GM18873 (cell line): ENCODE results near the gene BACE2.
"Not testable (repeated sequence)": the region's sequence is repeated elsewhere in the genome, so short reads cannot be mapped to it uniquely, and the experiment has no call there.

Experiments
- ATAC-seq: cut with Tn5 transposase; IDR thresholded peaks from one replicate; pipeline ENCODE4 v1.9.1; 2021; ENCODE audit warnings: mild to moderate bottlenecking, moderate library complexity, moderate number of reproducible peaks; ENCODE audit not compliant: unreplicated experiment, low FRiP score

BACE2 gene

DNA sequence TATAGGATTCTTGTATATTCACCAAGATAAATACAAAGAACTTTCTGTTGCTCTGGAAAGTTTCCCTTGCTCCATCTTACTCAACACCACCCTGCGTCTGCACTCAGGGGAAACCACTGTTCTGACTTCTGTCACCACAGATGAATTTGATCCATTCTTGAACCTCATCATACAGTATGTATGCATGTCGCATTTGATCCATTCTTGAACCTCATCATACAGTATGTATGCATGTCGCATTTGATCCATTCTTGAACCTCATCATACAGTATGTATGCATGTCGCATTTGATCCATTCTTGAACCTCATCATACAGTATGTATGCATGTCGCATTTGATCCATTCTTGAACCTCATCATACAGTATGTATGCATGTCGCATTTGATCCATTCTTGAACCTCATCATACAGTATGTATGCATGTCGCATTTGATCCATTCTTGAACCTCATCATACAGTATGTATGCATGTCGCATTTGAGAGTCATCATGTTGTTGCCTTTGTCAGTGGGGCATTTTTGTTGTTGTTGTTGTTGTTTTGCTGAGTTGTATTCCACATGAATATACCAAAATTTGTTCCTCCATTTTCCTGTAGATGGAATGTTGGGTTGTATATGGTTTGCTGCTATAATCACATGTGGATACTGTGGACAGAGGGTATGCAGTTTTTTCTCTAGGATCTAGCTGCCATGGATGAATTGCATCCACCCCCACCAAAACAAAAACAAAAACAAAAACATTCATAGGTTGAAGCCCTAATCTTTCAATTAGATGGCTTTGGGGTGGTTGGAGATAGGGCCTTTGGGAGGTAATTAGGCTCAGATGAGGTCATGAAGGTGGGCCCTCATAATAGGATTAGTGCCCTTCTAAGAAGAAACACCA is 145.6 kb downstream of the BACE2 start:
- ATAC-seq: not testable (repeated sequence)

DNA sequence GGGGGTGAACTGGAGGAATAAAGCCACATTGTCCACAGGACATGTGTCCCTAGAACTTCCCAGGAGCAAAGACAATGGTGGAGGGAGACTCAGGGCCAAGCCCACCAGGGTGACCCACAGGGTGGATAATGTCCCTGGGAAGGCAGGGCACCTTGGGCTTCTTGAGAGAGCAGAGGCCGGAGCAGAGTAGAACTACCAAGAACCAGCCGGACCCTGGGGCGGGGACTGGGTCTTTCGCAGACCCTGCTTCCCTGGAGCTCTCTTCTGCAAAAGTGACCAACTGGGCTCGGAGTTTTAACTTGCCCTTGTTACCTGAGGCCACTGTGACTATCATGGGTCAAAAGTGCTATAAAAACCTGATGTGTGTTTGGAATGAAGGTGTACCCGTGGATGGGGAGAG is 147.8 kb downstream of the BACE2 start:
- no peak for ATAC-seq

DNA sequence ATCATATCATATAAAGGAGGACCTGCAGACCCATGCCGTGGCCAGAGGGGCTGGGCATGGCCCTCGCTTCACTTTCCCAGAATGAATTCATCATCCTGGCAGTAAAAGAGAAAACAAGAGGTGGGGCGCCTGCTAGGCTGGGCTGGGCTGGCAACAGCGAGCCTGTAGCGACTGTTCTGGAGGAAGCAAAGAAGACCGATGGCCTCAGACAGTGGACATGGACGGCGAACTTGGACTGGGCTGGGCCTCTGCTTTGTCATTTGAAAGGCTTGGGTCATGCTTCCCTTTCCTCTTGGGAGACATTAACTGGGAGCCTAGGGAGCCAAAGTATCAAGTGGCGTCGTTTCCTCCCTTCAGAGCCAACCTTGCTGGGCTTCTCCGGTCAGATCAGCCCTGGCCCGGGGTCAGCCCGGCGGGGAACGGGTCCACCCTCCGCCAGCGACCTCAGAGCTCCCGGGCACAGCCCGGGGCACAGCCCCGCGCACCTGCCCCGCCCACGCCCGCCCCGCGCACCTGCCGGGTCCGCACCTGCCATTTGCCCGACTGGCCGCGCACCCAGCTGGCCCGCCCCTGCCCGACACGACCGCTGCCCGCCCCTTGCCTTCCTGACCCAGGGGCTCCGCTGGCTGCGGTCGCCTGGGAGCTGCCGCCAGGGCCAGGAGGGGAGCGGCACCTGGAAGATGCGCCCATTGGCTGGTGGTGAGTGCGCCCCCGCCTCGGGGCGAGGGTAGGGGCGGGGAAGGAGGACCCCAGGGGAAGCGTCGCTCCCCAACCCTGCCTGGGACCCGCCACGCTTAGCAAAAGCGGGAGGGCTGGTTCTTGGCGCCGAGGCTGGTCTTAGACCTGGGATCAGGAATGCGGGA is 148.5 kb downstream of the BACE2 start, which contains the start of gene FAM3B:
FAM3B (plus strand) TSS at position 602 of the 863 bp plus-strand sequence; CDS start at position 681, 79 bp downstream.
- ATAC-seq: no peak

DNA sequence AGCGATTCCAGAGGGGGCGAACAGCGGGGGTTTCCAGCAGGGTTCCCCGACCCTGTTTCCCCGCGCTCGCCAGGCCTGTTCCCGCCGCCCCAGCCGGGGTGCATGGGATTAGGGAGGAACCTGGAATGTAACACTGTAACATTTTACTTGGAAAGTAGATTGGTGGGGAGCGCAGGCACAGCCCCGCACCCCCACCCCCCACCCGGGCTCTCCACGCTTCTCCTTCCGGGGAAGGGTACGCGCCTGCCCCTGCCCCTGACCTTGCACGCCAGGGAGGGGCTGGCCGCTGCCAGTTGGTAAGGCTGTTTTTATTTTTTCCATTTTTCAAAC is 149.1 kb downstream of the BACE2 start:
- ATAC-seq: no peak

DNA sequence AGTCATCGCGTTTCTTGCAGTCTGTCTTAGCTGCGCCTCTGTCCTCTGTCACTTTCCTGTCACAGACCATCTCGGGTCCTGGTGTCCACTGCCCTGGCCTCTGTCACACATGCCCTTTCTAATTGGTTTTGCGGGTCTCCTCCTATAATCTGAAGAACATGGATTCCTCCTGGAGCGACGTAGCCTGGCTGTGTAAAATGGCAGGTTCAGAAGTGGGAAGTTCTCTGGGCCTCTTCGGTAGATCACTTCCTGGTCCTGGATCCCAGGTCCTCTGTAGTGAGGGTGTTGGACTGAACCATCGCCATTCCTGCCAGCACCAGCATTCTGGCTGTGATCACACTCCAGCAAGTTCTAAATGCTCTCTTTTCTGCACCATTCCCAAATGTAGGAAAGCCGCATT is 149.5 kb downstream of the BACE2 start:
- no peak for ATAC-seq

DNA sequence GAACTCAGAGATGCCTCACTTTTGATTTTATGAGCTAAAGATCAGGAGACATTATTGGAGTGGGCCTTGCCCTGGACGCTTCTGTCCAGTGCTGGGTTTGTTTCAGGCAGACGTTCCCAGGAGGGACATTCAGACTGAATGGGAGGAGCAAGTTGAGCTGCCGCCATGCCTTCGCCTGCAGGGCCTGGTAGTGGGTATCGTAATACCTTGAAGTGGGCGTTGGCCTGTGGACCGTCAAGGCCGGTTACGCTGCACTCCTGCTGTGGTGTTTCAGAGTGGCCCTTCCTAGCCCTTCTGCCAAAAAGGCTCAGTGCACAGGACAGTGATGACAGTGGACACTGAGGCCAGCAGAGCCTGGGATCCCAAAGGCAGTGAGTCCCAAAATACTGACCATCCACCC is 150.3 kb downstream of the BACE2 start:
- ATAC-seq: no peak

DNA sequence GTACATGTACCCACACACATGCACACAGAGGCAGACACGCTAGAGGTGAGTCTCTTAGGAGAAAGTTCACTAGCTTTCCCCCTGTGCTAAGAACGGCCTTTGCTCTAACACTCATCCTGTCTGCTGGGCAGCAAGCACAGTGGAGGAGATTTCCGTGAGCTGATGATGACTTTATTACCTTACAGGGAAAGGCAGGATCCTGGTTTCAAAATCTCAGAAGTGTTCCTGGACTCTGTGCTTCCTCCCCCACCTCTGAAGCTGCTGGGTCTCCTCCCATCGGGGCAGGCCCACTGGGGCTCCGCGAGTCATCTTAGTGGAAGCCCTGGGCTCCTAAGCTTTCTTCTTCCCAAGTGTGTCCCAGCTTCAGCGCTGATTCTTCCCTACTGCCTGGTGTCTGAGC is 151.3 kb downstream of the BACE2 start:
- ATAC-seq: no peak

DNA sequence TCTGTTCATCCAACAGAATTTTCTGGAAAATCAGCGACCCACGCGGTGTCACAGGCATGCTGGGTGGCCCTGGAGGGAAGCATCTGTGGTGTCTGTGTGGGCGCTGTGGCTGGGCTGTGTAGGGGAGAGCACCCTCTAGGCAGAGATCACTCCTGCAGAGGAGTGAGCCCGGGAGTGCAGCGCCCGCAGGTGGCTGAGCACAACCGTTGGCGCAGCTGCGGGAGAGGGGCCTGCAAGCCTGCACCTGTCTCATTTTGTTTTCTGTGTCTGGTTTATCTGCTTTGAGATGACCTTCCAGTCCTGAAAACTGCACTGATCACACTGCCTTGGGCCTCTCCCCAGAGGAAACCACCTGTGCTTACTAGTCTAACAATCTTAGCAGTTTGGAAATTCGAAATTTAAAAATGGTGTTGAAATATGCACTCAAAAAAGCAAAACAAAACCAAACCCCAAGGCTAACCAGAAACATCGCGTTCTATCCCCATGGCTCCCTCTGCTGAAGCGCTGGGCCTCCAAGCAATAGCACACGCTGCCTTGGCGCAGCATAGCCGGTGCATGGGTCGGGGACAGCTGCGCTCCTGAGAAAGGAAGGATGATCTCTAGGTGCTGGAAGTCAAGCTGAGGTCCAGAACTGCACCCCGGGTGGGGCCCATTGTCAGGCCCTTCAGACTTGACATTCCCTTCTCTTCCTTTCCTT is 153.4 kb downstream of the BACE2 start:
- no peak for ATAC-seq

DNA sequence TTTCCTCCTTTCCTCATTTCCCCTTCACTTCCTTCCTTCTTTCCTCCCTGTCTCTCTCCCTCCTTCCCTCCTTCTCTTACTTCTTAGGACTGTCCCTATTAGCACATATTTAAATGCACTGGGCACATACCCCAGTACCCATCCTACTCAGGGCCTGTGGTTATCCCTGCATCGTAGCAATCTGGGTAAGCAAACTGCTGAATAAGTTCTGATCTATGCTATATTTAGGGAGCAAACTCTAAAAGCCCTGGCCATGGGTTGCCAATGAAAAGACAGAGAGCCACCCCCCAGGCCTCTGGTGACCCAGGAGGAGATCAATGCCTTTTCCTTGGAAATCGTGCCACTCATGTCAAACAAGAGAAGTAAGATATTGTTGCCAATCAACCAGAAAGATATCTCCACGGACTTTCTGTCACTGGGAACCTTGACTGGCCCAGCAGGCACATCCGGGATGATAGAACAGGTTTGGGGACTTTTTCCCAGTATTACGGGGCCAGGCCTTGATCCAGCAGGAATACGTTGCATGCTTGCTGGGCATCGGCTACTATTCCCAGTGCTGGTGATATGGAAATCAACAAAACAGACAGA is 154.0 kb downstream of the BACE2 start:
- no peak for ATAC-seq

DNA sequence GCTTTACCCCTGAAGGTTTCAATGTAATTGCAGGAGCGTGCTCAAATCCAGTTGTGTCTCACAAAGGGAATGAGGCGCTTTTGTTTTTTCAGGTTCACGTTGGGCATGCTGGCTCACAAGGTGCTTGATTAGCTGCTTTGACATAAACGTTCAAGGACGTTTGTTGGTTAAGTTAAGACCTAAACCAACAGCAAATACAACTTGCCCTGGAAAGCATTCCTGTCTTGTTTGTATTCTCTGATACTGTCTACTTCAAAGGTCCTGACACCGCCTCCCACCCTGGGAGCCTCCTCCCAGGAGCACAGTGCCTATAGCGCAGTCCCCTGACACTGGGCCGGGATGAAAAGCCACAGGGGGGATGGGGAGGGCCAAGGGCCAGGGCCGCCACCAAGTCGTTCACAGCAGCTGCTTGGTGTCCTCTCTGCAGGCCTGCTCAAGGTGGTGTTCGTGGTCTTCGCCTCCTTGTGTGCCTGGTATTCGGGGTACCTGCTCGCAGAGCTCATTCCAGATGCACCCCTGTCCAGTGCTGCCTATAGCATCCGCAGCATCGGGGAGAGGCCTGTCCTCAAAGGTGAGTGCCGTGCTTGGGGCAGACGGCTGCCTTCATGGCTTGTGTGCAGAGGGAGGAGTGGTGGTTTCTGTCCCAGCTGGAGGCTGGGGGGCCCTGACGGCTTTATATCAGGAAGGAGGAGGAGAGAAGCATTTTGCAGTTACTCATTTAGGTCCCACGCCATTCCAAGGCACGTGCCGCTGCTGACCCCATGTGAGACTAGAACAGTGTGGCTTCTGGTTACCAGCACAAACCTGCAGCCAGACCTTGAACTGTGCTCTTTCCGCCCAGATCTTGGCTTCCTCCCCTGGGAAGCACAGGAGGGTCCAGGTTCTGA is 154.8 kb downstream of the BACE2 start:
- ATAC-seq: no peak

DNA sequence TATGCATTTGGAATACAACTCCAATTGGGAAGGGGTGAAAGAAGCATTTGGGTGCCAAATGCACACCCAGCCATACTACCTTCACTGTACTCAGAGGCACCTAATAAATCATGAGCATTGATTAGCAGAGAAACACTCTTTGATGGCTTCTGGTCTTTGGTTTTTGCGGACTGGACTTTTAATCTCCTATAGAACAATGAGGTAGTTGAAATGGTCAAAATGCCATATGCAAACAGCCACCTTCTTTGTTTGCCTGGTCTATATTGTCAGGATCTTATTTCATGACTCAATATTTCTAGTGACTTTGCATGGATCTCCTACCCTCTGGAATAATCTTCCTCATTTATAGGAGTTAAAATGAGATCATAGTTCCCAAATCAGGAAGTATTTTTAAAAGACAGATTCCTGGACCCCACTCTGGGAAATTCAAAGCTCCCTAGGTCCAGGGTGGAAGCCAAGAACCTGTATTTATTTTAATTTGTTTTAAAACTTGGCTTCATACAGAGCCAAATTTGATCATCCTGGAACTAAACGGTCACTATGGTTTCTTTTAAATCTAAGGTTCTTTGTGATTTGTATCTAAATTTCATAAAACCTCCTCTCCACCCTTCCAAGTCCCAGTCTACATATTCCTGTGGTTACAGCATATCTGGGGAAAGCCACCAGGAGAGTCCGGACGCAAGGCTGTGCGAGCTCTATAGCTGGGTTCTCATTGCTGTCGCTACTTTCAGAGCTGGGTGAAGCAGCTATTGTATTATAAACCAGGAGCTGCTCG is 157.4 kb downstream of the BACE2 start:
- ATAC-seq: no peak

DNA sequence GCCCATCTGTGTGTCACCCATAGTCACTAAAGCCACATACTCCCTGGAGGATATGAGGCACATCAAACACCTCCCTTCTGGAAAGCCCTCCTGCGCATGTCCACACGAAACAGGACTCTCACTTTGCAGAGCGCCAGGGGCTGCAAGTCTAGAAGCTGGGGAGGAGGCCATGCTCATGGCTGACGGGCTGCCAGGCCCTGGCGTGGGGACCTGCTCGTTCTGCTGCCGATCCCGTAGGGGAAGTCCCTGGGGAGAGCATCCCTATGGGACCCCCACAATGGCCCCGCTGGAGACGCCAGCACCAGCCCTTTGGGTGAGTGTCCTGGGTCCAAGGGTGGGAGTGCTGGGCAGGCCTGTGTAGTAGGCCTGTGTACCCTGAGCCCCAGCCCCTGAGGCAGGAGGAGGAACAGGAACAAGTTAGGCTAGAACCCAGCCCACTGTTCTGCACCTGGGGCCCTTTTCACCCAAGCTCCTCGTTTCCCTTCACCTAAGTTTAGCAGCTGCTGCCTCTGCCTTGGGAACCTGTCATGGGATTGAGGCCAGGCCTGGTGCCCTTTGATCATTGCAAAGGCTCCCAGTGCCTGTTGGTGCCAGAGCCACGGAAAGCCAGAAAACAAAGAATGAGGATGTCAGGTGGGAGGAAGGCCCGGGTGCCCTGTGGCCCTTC is 158.6 kb downstream of the BACE2 start:
- ATAC-seq: no peak

DNA sequence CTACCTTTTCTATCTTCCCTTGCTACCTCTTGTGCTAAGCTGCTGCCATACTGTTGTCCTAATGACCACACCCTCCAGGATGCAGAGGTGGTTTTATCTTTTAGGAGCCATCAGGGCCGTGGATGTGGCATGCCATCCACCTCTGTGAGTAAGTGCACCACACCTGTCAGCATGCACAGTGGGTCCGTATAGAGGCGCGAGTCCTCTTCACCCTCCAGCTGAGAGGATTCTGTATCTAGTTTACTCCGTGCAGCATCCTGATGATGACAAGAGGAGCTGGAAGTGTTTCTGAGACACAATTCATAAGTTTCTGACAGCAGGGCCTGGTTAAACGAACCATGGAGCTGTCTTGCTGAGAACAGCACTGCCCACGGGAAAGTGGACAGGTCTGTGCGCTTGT is 159.8 kb downstream of the BACE2 start:
- no peak for ATAC-seq

DNA sequence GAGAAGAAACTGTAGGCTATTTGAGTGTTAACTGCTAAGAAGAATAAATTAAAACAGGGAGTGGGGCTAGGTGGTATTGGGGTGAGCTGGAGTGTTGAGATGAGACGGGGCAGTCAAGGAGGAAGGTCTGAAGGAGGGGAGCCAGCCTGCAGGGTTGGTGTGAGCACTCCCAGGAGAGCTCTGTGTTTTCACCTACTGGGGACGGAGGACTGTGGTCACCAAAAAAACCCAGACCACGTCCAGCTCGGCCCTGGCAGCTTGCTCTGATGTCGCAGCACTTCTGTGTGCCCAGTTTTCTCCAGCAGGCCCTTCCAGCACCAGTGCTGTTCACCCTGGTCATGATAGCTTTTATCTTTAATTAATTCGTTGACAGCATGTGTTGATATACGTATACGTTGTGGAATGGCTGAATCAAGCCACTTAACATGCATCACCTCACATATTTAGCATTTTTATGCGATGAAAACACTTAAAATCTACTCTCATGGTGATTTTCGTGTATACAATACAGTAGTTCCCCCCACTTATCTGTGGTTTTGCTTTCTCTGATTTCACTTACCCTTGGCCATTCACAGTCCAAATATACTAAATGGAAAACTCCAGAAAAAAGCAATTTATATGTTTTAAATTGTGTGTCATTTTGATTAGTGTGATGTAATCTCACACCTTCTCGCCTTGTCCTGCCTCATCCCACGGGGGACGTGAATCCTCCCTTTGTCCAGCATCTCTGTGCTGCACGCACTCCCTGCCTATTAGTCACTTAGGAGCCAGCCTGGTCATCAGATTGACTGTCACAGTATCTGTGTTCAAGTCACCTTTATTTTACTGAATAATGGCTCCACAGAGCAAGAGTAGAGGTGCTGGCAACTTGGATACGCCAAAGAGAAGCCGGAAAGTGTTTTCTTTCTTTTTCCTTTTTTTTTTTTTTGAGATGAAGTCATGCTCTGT is 161.0 kb downstream of the BACE2 start:
- no peak for ATAC-seq
